ENCODE data around the gene LRGUK.

The LRGUK gene

GRCh38 chr7:134126596-134126965 lies 559 bp upstream of the LRGUK start:
- no peak for DNase-seq

GRCh38 chr7:134128829-134129228 lies 1.7 kb downstream of the LRGUK start:
- DNase-seq: no peak

GRCh38 chr7:134129856-134130523 lies 2.9 kb downstream of the LRGUK start:
- DNase-seq: no peak

- no peak for DNase-seq
Observed at GRCh38 chr7:134134004-134134403, 6.9 kb downstream of the LRGUK start.

GRCh38 chr7:134140889-134141867 lies 14.0 kb downstream of the LRGUK start:
- peak; percentile 16 for DNase-seq

- DNase-seq: no peak
Observed at GRCh38 chr7:134141868-134142264, 14.7 kb downstream of the LRGUK start.

GRCh38 chr7:134153493-134154136 lies 26.5 kb downstream of the LRGUK start:
- no peak for DNase-seq

- DNase-seq: no peak
Observed at GRCh38 chr7:134154581-134155130, 27.5 kb downstream of the LRGUK start.

GRCh38 chr7:134155206-134155605 lies 28.1 kb downstream of the LRGUK start:
- DNase-seq: no peak

GRCh38 chr7:134155871-134156270 lies 28.7 kb downstream of the LRGUK start:
- no peak for DNase-seq

GRCh38 chr7:134165252-134165651 lies 38.1 kb downstream of the LRGUK start:
- DNase-seq: no peak

GRCh38 chr7:134167250-134167649 lies 40.1 kb downstream of the LRGUK start:
- DNase-seq: no peak

GRCh38 chr7:134167841-134168240 lies 40.7 kb downstream of the LRGUK start:
- no peak for DNase-seq

- no peak for DNase-seq
Observed at GRCh38 chr7:134174795-134175261, 47.7 kb downstream of the LRGUK start.

- no peak for DNase-seq
Observed at GRCh38 chr7:134175334-134176036, 48.3 kb downstream of the LRGUK start.

- DNase-seq: no peak
Observed at GRCh38 chr7:134176037-134176350, 48.9 kb downstream of the LRGUK start.

GRCh38 chr7:134179036-134180011 lies 52.2 kb downstream of the LRGUK start:
- DNase-seq: no peak

- no peak for DNase-seq
Observed at GRCh38 chr7:134180376-134180775, 53.2 kb downstream of the LRGUK start.

- no peak for DNase-seq
Observed at GRCh38 chr7:134182078-134182477, 54.9 kb downstream of the LRGUK start.

- DNase-seq: no peak
Observed at GRCh38 chr7:134184767-134185166, 57.6 kb downstream of the LRGUK start.

GRCh38 chr7:134186027-134186426 lies 58.9 kb downstream of the LRGUK start:
- DNase-seq: no peak

All from NCI-H1694 treated with DMSO at 0.1 percent for 48 hours (cell line).